Right renal cortex interstitium (tissue), 3 donors: ENCODE measurements around the gene CRB3. TPM values are rescaled to one million over a fixed set of nuclear protein-coding genes. Genes with fewer than 3 reads are reported as not detected.

ENCODE experiments used
- polyA plus RNA-seq, 3 donors: library from polyadenylated mRNA; unstranded; fragments of 120-200 nt; gene quantifications; one replicate each; pipeline ENCODE4 v1.2.1, GENCODE V29; 2013; ENCODE audit not compliant: insufficient read length in 3 of 3

Gene CRB3
- polyA plus RNA-seq, 3 donors: 22.0 to 27.5 (median 25.1) TPM

Other genes starting within 250 kb of the CRB3 start
- 10 to 100 TPM; 67.2 to 76.0 (median 72.6) TPM for gene MLLT1, start 184.3 kb upstream of the CRB3 start, polyA plus RNA-seq
- gene ACER1, start 130.7 kb upstream of the CRB3 start, polyA plus RNA-seq: under 1 TPM in 2 of 3 donors, not detected in 1; 0.08 to 0.11 TPM
- 10 to 100 TPM; 45.1 to 56.0 (median 55.8) TPM for gene CLPP, start 102.7 kb upstream of the CRB3 start, polyA plus RNA-seq
- 10 to 100 TPM; 34.5 to 44.6 (median 37.5) TPM for gene ALKBH7, start 91.5 kb upstream of the CRB3 start, polyA plus RNA-seq
- 1 to 10 TPM; 2.0 to 2.6 (median 2.1) TPM for gene PSPN, start 88.3 kb upstream of the CRB3 start, polyA plus RNA-seq
- 10 to 100 TPM; 75.2 to 92.3 (median 79.6) TPM for gene GTF2F1, start 71.1 kb upstream of the CRB3 start, polyA plus RNA-seq
- 100 to 1,000 TPM; 231 to 268 (median 243) TPM for gene KHSRP, start 39.5 kb upstream of the CRB3 start, polyA plus RNA-seq
- gene SLC25A41, start 30.5 kb upstream of the CRB3 start, polyA plus RNA-seq: under 1 TPM; 0.25 to 0.44 (median 0.26) TPM
- 10 to 100 TPM; 66.1 to 76.8 (median 66.4) TPM for gene SLC25A23, start 4.5 kb upstream of the CRB3 start, polyA plus RNA-seq
- 10 to 100 TPM; 38.3 to 45.2 (median 39.1) TPM for gene DENND1C, start 17.5 kb downstream of the CRB3 start, polyA plus RNA-seq
- 10 to 100 TPM; 24.5 to 39.8 (median 27.8) TPM for gene TUBB4A, start 38.0 kb downstream of the CRB3 start, polyA plus RNA-seq
- under 1 TPM in 2 of 3 donors, not detected in 1; 0.14 to 0.33 TPM for gene TNFSF9, start 66.8 kb downstream of the CRB3 start, polyA plus RNA-seq
- not detected for gene CD70, start 126.9 kb downstream of the CRB3 start, polyA plus RNA-seq
- gene TNFSF14, start 205.9 kb downstream of the CRB3 start, polyA plus RNA-seq: under 1 TPM in 2 of 3 donors, not detected in 1; 0.07 TPM